Omental fat pad (tissue), 4 donors: ENCODE measurements around the gene TMEM132C. TPM values are rescaled to one million over a fixed set of nuclear protein-coding genes. Genes with fewer than 3 reads are reported as not detected.

Source experiments
- ATAC-seq: fragments of 150-250 bp; one replicate; pipeline ENCODE4 v1.9.1; 2016; ENCODE audit warnings: mild to moderate bottlenecking, moderate library complexity; ENCODE audit not compliant: low FRiP score
- DNase-seq: peaks from one replicate; pipeline ENCODE4 v3.0.0-alpha.2; 2019; ENCODE audit warnings: low spot score
- CTCF ChIP-seq, 3 donors: fragments of 450-650 bp; IDR thresholded peaks; one replicate each; pipeline ENCODE4 v1.5.1; 2016 to 2017; ENCODE audit warnings: antibody characterized with exemption in 3 of 3, mild to moderate bottlenecking in 3 of 3, moderate library complexity in 2 of 3
- total RNA-seq, 4 donors: library from RNA; depleted of rRNA; stranded (reverse); fragments of >200 nt; gene quantifications; one replicate each; pipeline ENCODE4 v1.1.0, GENCODE V29; 2016

Gene TMEM132C
- total RNA-seq, 4 donors from 2014 or later: 15.6 to 109 (median 44.9) TPM

GRCh38 chr12:128573907-128574306 lies 306.9 kb downstream of the TMEM132C start:
- no peak for TF ChIP-seq CTCF (IDR thresholded peaks at IDR 0.05)
- no peak for DNase-seq
- ATAC-seq: no peak

- ATAC-seq (no peak), DNase-seq (no peak)
- no peak for TF ChIP-seq CTCF (IDR thresholded peaks at IDR 0.05)
Observed at GRCh38 chr12:128578045-128578444, 311.1 kb downstream of the TMEM132C start.

GRCh38 chr12:128581321-128581761 lies 314.4 kb downstream of the TMEM132C start:
- DNase-seq (no peak), ATAC-seq (no peak)
- no peak for TF ChIP-seq CTCF (IDR thresholded peaks at IDR 0.05)

DNA sequence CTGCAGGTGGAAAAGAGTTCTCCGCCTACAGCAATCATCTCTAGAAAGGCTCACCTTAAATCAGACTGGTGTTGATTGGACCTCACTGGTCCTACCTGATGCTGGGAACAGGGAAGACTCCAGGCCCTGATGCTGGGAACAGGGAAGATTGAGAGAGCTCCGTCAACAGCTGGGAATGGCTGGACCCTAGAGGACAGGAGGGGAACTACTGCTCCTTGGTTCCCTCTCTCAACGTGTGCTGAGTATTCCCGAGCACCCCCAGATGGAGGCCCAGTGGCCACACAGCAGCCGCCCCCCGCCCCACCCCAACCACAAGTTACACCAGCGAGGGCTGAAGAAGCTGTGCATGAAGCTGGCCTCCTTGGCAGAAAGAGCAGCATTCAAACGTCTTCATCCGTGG lies 316.5 kb downstream of the TMEM132C start:
- TF ChIP-seq CTCF (IDR thresholded peaks at IDR 0.05): no peak
- no peak for ATAC-seq
- DNase-seq: no peak

- TF ChIP-seq CTCF (IDR thresholded peaks at IDR 0.05): no peak
- no peak for DNase-seq
- no peak for ATAC-seq
Observed at GRCh38 chr12:128586451-128587029, 319.6 kb downstream of the TMEM132C start.

GRCh38 chr12:128587918-128588317 lies 320.9 kb downstream of the TMEM132C start:
- DNase-seq (no peak), ATAC-seq (no peak)
- no peak for TF ChIP-seq CTCF (IDR thresholded peaks at IDR 0.05)

- ATAC-seq (no peak), DNase-seq (no peak)
- no peak for TF ChIP-seq CTCF (IDR thresholded peaks at IDR 0.05)
Observed at GRCh38 chr12:128592220-128592744, 325.3 kb downstream of the TMEM132C start.
